MG63 (cell line): Measurements from ENCODE around the gene SPNS3. TPM values are rescaled to one million over a fixed set of nuclear protein-coding genes. Genes with fewer than 3 reads are reported as not detected.

Source experiments
- DNase-seq: peaks from one replicate; pipeline ENCODE4 v3.0.0-alpha.2; 2020
- H3K27me3 ChIP-seq: fragments of 250-450 bp; sonication (Bioruptor Pico); 2 replicates; pipeline ENCODE4 v1.5.1; 2020; ENCODE audit warnings: mild to moderate bottlenecking, moderate library complexity
- H3K36me3 ChIP-seq: fragments of 250-450 bp; sonication (Bioruptor Pico); 2 replicates; pipeline ENCODE4 v1.5.1; 2020; ENCODE audit warnings: mild to moderate bottlenecking, moderate library complexity
- H3K4me3 ChIP-seq: fragments of 250-450 bp; sonication (Bioruptor Pico); 2 replicates; pipeline ENCODE4 v1.5.1; 2020; ENCODE audit warnings: mild to moderate bottlenecking, moderate library complexity
- H3K9me3 ChIP-seq: fragments of 250-450 bp; sonication (Bioruptor Pico); 2 replicates; pipeline ENCODE4 v1.5.1; 2020; ENCODE audit warnings: mild to moderate bottlenecking, moderate library complexity
- total RNA-seq: library from RNA; depleted of rRNA; stranded (reverse); fragments of >200 nt; shearing (Covaris generic); gene quantifications from 2 replicates; pipeline ENCODE4 v1.2.3, GENCODE V29; 2014; ENCODE audit warnings: low replicate concordance; rRNA removed

The SPNS3 gene
- total RNA-seq, 1 experiment from 2014 or later, result 1.3 TPM

DNA sequence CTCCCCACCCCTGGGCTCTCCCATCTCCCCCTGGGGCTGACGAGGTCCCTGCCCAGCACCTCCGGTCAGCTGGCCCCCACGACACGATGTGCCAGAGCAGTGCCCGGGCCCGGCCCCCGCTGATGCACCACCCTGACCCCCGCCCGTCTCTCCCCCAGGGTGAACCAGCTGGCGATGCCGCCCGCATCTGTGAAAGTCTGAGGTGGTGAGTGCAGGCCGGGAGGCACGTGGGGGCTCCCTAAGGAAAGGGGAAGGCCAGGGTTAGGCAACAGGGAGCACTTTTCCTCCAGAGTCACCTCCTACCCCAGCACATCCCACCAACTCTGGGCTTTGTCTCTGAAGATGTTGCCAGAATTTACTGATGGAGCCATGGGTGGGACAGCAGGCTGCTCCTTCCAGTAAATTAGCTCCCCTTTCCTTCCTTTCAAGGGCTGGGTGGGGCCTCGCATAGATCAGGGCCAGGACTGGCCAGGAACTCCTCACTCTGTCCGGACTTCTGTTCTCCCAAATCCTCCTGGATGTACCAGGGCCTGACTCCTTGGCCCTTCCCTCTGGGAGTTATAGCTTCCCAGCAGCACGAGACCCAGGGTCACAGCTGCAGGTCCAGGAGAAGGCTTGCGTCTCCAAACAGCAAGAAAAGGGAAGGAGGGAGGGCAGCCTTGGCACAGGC is 103.1 kb downstream of the SPNS3 start:
- H3K9me3 ChIP-seq, result no peaks in the 10 kb centered on the region
- no peaks in the 10 kb centered on the region for H3K27me3 ChIP-seq
- DNase-seq, result no peak
- no peaks in the 10 kb centered on the region; the same call in 1 of the 2 replicates for H3K36me3 ChIP-seq
- no peak overlapping the region for H3K4me3 ChIP-seq

Other genes starting within 250 kb of the SPNS3 start
- gene ANKFY1, start 170.0 kb upstream of the SPNS3 start, total RNA-seq, result 14.5 and 52.0 TPM in 2 replicates
- 18.9 and 33.9 TPM in 2 replicates for gene UBE2G1, start 67.3 kb upstream of the SPNS3 start, total RNA-seq
- gene SPNS2, start 64.9 kb downstream of the SPNS3 start, total RNA-seq, result 0.22 and 4.2 TPM in 2 replicates
- 34.0 and 63.2 TPM in 2 replicates for gene MYBBP1A, start 121.4 kb downstream of the SPNS3 start, total RNA-seq
- gene GGT6, start 126.6 kb downstream of the SPNS3 start, total RNA-seq, result not detected in 2 replicates
- not detected in 2 replicates for gene SMTNL2, start 150.6 kb downstream of the SPNS3 start, total RNA-seq
- not detected in 2 replicates for gene ALOX15, start 207.7 kb downstream of the SPNS3 start, total RNA-seq